ENCODE measurements around the gene TAS1R2. TPM values are rescaled to one million over a fixed set of nuclear protein-coding genes. Genes with fewer than 3 reads are reported as not detected.

The TAS1R2 gene
- total and polyA plus RNA-seq, 2 of the 13 experiments (the other 11 are each of a cell fraction or from before 2014, with no cell fraction given) = not detected

DNA sequence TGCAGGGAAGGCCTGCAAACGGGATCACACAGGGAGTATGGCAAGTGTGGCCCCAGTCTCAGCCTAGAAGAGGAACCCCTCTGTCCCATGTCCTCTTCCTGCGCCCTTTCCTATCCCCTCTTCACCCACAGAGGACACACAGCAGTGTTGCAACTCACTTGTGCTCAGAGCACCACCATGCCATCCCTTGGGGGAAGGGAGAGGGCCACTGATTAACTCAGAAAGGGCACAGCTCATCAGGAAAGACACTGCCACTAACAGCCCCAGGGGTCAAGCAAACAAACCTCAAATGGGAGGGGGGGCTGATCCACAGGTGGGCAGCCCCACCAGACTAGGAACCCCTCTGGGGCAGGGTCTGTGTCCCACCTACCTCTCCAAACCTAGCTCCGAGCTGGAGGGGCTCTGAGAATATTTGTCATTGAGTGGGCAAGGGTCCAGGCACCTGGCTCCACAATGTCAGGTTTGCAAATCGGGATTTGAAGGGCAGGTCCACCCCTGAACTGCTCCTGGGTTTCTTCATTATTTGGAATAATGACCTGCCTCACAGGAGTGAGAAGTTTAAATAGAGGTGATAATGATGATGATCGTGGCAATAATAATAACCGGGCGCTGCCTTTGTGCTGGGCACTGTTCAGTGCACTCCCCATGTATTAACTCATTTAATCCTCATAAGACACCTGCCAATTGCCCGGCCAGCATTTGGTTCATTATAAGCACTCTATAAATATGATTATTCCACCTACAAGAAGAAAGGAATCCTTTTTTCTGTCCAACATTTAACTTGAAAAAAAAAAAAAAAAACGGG is 41.9 kb upstream of the TAS1R2 start (continued):
- peak; percentile 53 for TF ChIP-seq HNF4G (IDR thresholded peaks at IDR 0.05; ENCODE audit: borderline replicate concordance, low read depth, low read length)
- no peak; the same call in 1 of the 2 replicates for TF ChIP-seq HNF4G (CRISPR knock-in tag; IDR thresholded peaks at IDR 0.05; ENCODE audit: borderline replicate concordance, low read depth)
- no peak for TF ChIP-seq NFE2L2 (IDR thresholded peaks at IDR 0.05; ENCODE audit: low read length)
- TF ChIP-seq, protein P1, sequence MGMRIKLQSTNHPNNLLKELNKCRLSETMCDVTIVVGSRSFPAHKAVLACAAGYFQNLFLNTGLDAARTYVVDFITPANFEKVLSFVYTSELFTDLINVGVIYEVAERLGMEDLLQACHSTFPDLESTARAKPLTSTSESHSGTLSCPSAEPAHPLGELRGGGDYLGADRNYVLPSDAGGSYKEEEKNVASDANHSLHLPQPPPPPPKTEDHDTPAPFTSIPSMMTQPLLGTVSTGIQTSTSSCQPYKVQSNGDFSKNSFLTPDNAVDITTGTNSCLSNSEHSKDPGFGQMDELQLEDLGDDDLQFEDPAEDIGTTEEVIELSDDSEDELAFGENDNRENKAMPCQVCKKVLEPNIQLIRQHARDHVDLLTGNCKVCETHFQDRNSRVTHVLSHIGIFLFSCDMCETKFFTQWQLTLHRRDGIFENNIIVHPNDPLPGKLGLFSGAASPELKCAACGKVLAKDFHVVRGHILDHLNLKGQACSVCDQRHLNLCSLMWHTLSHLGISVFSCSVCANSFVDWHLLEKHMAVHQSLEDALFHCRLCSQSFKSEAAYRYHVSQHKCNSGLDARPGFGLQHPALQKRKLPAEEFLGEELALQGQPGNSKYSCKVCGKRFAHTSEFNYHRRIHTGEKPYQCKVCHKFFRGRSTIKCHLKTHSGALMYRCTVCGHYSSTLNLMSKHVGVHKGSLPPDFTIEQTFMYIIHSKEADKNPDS (CRISPR knock-in tag; IDR thresholded peaks at IDR 0.05) = no peak
- TF ChIP-seq SRSF1 (optimal IDR thresholded peaks at IDR 0.05; ENCODE audit: low read depth, low read length) = peak; percentile 62
- TF ChIP-seq ZNF326 (CRISPR knock-in tag; IDR thresholded peaks at IDR 0.05; ENCODE audit: borderline replicate concordance) = no peak
- TF ChIP-seq ZNF451 (CRISPR knock-in tag; IDR thresholded peaks at IDR 0.05) = no peak
- TF ChIP-seq, protein P2, sequence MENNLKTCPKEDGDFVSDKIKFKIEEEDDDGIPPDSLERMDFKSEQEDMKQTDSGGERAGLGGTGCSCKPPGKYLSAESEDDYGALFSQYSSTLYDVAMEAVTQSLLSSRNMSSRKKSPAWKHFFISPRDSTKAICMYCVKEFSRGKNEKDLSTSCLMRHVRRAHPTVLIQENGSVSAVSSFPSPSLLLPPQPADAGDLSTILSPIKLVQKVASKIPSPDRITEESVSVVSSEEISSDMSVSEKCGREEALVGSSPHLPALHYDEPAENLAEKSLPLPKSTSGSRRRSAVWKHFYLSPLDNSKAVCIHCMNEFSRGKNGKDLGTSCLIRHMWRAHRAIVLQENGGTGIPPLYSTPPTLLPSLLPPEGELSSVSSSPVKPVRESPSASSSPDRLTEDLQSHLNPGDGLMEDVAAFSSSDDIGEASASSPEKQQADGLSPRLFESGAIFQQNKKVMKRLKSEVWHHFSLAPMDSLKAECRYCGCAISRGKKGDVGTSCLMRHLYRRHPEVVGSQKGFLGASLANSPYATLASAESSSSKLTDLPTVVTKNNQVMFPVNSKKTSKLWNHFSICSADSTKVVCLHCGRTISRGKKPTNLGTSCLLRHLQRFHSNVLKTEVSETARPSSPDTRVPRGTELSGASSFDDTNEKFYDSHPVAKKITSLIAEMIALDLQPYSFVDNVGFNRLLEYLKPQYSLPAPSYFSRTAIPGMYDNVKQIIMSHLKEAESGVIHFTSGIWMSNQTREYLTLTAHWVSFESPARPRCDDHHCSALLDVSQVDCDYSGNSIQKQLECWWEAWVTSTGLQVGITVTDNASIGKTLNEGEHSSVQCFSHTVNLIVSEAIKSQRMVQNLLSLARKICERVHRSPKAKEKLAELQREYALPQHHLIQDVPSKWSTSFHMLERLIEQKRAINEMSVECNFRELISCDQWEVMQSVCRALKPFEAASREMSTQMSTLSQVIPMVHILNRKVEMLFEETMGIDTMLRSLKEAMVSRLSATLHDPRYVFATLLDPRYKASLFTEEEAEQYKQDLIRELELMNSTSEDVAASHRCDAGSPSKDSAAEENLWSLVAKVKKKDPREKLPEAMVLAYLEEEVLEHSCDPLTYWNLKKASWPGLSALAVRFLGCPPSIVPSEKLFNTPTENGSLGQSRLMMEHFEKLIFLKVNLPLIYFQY (CRISPR knock-in tag; IDR thresholded peaks at IDR 0.05; ENCODE audit: borderline replicate concordance) = peak; percentile 65; the same call in 1 of the 2 replicates
- peak; percentile 91 for TF ChIP-seq ZNF772 (CRISPR knock-in tag; IDR thresholded peaks at IDR 0.05)
- TF ChIP-seq ZNF777 (CRISPR knock-in tag; IDR thresholded peaks at IDR 0.05) = peak; percentile 35; the same call in 1 of the 2 replicates
- TF ChIP-seq, protein P3, sequence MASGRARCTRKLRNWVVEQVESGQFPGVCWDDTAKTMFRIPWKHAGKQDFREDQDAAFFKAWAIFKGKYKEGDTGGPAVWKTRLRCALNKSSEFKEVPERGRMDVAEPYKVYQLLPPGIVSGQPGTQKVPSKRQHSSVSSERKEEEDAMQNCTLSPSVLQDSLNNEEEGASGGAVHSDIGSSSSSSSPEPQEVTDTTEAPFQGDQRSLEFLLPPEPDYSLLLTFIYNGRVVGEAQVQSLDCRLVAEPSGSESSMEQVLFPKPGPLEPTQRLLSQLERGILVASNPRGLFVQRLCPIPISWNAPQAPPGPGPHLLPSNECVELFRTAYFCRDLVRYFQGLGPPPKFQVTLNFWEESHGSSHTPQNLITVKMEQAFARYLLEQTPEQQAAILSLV (CRISPR knock-in tag; IDR thresholded peaks at IDR 0.05; ENCODE audit: borderline replicate concordance) = 0 out of 2 replicates have a peak, but pooled peaks have one; percentile 14
- TF ChIP-seq, protein P4, sequence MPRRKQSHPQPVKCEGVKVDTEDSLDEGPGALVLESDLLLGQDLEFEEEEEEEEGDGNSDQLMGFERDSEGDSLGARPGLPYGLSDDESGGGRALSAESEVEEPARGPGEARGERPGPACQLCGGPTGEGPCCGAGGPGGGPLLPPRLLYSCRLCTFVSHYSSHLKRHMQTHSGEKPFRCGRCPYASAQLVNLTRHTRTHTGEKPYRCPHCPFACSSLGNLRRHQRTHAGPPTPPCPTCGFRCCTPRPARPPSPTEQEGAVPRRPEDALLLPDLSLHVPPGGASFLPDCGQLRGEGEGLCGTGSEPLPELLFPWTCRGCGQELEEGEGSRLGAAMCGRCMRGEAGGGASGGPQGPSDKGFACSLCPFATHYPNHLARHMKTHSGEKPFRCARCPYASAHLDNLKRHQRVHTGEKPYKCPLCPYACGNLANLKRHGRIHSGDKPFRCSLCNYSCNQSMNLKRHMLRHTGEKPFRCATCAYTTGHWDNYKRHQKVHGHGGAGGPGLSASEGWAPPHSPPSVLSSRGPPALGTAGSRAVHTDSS (CRISPR knock-in tag; conservative IDR thresholded peaks at IDR 0.05) = no peak
- TF ChIP-seq, protein P5, sequence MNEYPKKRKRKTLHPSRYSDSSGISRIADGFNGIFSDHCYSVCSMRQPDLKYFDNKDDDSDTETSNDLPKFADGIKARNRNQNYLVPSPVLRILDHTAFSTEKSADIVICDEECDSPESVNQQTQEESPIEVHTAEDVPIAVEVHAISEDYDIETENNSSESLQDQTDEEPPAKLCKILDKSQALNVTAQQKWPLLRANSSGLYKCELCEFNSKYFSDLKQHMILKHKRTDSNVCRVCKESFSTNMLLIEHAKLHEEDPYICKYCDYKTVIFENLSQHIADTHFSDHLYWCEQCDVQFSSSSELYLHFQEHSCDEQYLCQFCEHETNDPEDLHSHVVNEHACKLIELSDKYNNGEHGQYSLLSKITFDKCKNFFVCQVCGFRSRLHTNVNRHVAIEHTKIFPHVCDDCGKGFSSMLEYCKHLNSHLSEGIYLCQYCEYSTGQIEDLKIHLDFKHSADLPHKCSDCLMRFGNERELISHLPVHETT (CRISPR knock-in tag; conservative IDR thresholded peaks at IDR 0.05) = no peak
- TF ChIP-seq, protein P6, sequence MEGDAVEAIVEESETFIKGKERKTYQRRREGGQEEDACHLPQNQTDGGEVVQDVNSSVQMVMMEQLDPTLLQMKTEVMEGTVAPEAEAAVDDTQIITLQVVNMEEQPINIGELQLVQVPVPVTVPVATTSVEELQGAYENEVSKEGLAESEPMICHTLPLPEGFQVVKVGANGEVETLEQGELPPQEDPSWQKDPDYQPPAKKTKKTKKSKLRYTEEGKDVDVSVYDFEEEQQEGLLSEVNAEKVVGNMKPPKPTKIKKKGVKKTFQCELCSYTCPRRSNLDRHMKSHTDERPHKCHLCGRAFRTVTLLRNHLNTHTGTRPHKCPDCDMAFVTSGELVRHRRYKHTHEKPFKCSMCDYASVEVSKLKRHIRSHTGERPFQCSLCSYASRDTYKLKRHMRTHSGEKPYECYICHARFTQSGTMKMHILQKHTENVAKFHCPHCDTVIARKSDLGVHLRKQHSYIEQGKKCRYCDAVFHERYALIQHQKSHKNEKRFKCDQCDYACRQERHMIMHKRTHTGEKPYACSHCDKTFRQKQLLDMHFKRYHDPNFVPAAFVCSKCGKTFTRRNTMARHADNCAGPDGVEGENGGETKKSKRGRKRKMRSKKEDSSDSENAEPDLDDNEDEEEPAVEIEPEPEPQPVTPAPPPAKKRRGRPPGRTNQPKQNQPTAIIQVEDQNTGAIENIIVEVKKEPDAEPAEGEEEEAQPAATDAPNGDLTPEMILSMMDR (CRISPR knock-in tag; IDR thresholded peaks at IDR 0.05) = peak; percentile 20; the same call in 1 of the 2 replicates
- no peak for TF ChIP-seq ZC3H4 (CRISPR knock-in tag; IDR thresholded peaks at IDR 0.05; ENCODE audit: borderline replicate concordance)
- TF ChIP-seq ZNF816 (CRISPR knock-in tag; IDR thresholded peaks at IDR 0.05; ENCODE audit: borderline replicate concordance) = peak; percentile 64; the same call in 1 of the 2 replicates

Data from HepG2 (cell line).